Measurements from ENCODE around the gene GABRG3.

The GABRG3 gene

GRCh38 chr15:27422997-27423396 is 452.0 kb downstream of the GABRG3 start:
- TF ChIP-seq CTCF (conservative IDR thresholded peaks at IDR 0.05): no peak
- H3K27ac ChIP-seq: no peak overlapping the region

GRCh38 chr15:27426805-27427204 is 455.8 kb downstream of the GABRG3 start:
- no peak for TF ChIP-seq CTCF (conservative IDR thresholded peaks at IDR 0.05)
- H3K27ac ChIP-seq: peak overlapping the region; percentile 17

GRCh38 chr15:27427276-27427675 is 456.3 kb downstream of the GABRG3 start:
- H3K27ac ChIP-seq: peak overlapping the region; percentile 17; the same call in 1 of the 2 replicates
- no peak for TF ChIP-seq CTCF (conservative IDR thresholded peaks at IDR 0.05)

GRCh38 chr15:27428151-27428550 is 457.2 kb downstream of the GABRG3 start:
- H3K27ac ChIP-seq: no peak overlapping the region
- no peak for TF ChIP-seq CTCF (conservative IDR thresholded peaks at IDR 0.05)

- TF ChIP-seq CTCF (conservative IDR thresholded peaks at IDR 0.05): no peak
- no peak overlapping the region for H3K27ac ChIP-seq
Observed at GRCh38 chr15:27429577-27429976, 458.6 kb downstream of the GABRG3 start.

- TF ChIP-seq CTCF (conservative IDR thresholded peaks at IDR 0.05): no peak
Observed at GRCh38 chr15:27433604-27434003, 462.6 kb downstream of the GABRG3 start.

GRCh38 chr15:27438403-27439375 is 467.7 kb downstream of the GABRG3 start:
- no peak for TF ChIP-seq CTCF (conservative IDR thresholded peaks at IDR 0.05)
- no peak overlapping the region for H3K27ac ChIP-seq

More at GRCh38 chr15:27433604-27434003, 462.6 kb downstream of the GABRG3 start:
- no peak overlapping the region for H3K27ac ChIP-seq
